Stimulated activated CD8-positive, alpha-beta memory T cell treated with anti-CD3 and anti-CD28 coated beads, Interleukin-4, amount 100 ng/mL, for 1 hour (primary cell): Measurements from ENCODE around the gene GPC2.
"Not testable (repeated sequence)": the region's sequence is repeated elsewhere in the genome, so short reads cannot be mapped to it uniquely, and the experiment has no call there.

ENCODE experiments used
- DNase-seq, 2 donors: peaks; one replicate each; pipeline ENCODE4 v3.0.0-alpha.2; 2020; ENCODE audit warnings: low read depth in 2 of 2, low spot score in 1 of 2

GPC2 gene

GRCh38 chr7:100208911-100209408 is 31.8 kb upstream of the GPC2 start:
- no peak for DNase-seq

- no peak for DNase-seq
These were observed 27.3 kb upstream of the GPC2 start for GRCh38 chr7:100204454-100204853.

GRCh38 chr7:100200693-100201092 is 23.5 kb upstream of the GPC2 start:
- no peak for DNase-seq

- no peak for DNase-seq
These were observed 21.1 kb upstream of the GPC2 start for GRCh38 chr7:100198266-100198665.

GRCh38 chr7:100195901-100196322 is 18.7 kb upstream of the GPC2 start:
- not testable (repeated sequence) for DNase-seq

GRCh38 chr7:100195222-100195621 is 18.0 kb upstream of the GPC2 start:
- DNase-seq: no peak

GRCh38 chr7:100192969-100193368 is 15.8 kb upstream of the GPC2 start:
- DNase-seq: no peak

- DNase-seq: not testable (repeated sequence)
These were observed 15.2 kb upstream of the GPC2 start for GRCh38 chr7:100192281-100192862.

- no peak for DNase-seq
These were observed 14.6 kb upstream of the GPC2 start for GRCh38 chr7:100191775-100192174.

GRCh38 chr7:100190048-100190711 is 13.0 kb upstream of the GPC2 start:
- DNase-seq: no peak

GRCh38 chr7:100189061-100189460 is 11.9 kb upstream of the GPC2 start:
- no peak for DNase-seq

- no peak for DNase-seq
These were observed 8.5 kb upstream of the GPC2 start for GRCh38 chr7:100185726-100186125.

GRCh38 chr7:100183090-100183489 is 5.9 kb upstream of the GPC2 start:
- DNase-seq: not testable (repeated sequence)

- not testable (repeated sequence) for DNase-seq
These were observed 5.4 kb upstream of the GPC2 start for GRCh38 chr7:100182616-100183015.

- not testable (repeated sequence) for DNase-seq
These were observed 2.9 kb upstream of the GPC2 start for GRCh38 chr7:100180084-100180483.

- no peak for DNase-seq
These were observed 811 bp downstream of the GPC2 start for GRCh38 chr7:100176096-100177044.

GRCh38 chr7:100175296-100175935 is 1.8 kb downstream of the GPC2 start:
- DNase-seq: no peak

- DNase-seq: no peak
These were observed 2.6 kb downstream of the GPC2 start for GRCh38 chr7:100174582-100174981.

- no peak for DNase-seq
These were observed 3.2 kb downstream of the GPC2 start for GRCh38 chr7:100173806-100174495.

- no peak for DNase-seq
These were observed 5.3 kb downstream of the GPC2 start for GRCh38 chr7:100171840-100172239.
